Gastrocnemius medialis (tissue), 4 donors: ENCODE measurements around the gene USP24.

ENCODE experiments used
- CTCF ChIP-seq, 5 experiments: fragments of 450-650 bp in 3 of 5; fragments of 200-600 bp in 2 of 5; sonication (generic) in 2 of 5; IDR thresholded peaks in 4 of 5; conservative IDR thresholded peaks in 1 of 5; 1 replicate in 4 of 5; 2 replicates in 1 of 5; pipeline ENCODE4 v1.5.1; 2016 to 2019; ENCODE audit warnings: antibody characterized with exemption in 5 of 5, mild to moderate bottlenecking in 3 of 5, moderate library complexity in 3 of 5
- POLR2A ChIP-seq, 2 donors: fragments of 450-650 bp; IDR thresholded peaks; one replicate each; pipeline ENCODE4 v1.6.1; 2017; ENCODE audit warnings: antibody characterized with exemption in 2 of 2, mild to moderate bottlenecking in 2 of 2, moderate library complexity in 2 of 2

DNA sequence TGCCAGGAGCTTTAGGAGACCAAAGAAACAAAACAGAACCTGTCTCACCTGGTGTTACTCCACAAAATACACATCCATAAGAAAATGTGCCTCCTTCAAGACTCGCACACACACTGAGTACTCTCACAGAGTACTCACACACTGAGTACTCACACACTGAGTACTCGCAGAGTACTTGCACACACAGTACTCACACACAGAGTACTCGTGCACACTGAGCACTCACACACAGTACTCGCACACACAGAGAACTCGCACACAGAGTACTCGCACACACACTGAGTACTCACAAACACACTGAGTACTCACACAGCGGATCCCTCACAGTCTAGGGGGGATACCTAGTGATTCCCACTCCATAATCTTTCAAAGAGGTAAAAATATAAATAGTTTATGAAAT, 135.5 kb downstream of the USP24 start:
- TF ChIP-seq CTCF (IDR thresholded peaks at IDR 0.05 in 4 of 5, conservative IDR thresholded peaks at IDR 0.05 in 1 of 5) = no peak
- no peak for TF ChIP-seq POLR2A (IDR thresholded peaks at IDR 0.05)
